Aortic smooth muscle cell (primary cell): Measurements from ENCODE around the gene ADH6. TPM values are rescaled to one million over a fixed set of nuclear protein-coding genes. Genes with fewer than 3 reads are reported as not detected.

Experiments
- total RNA-seq: library from RNA; depleted of rRNA; stranded (reverse); fragments of >200 nt; gene quantifications from 2 replicates; pipeline ENCODE4 v1.2.3, GENCODE V29; 2014

ADH6 gene
- 0.12 TPM in 1 of 2 replicates, not detected in the other for total RNA-seq

GRCh38 chr4:99219072-99219471 is at the start of gene ADH6:
ADH6 (minus strand) TSS chr4:99219246; CDS start chr4:99219152, 94 bp downstream.

Other genes starting within 250 kb of the ADH6 start
- 16.4 and 19.9 TPM in 2 replicates for gene METAP1, start 223.5 kb downstream of the ADH6 start, total RNA-seq
- 243 and 300 TPM in 2 replicates for gene ADH5, start 130.5 kb downstream of the ADH6 start, total RNA-seq
- 0.12 TPM in 1 of 2 replicates, not detected in the other for gene ADH4, start 74.9 kb downstream of the ADH6 start, total RNA-seq
- 0.19 and 0.79 TPM in 2 replicates for gene ADH1A, start 71.7 kb upstream of the ADH6 start, total RNA-seq
- gene ADH1B, start 102.2 kb upstream of the ADH6 start, total RNA-seq, result 3,268 and 4,233 TPM in 2 replicates
- 0.92 and 1.1 TPM in 2 replicates for gene ADH1C, start 133.5 kb upstream of the ADH6 start, total RNA-seq
- not detected in 2 replicates for gene ADH7, start 216.1 kb upstream of the ADH6 start, total RNA-seq